NT2/D1 (cell line): ENCODE results near the gene NPC2.

Experiments
- DNase-seq: peaks from one replicate; pipeline ENCODE4 v3.0.0-alpha.2; 2011; ENCODE audit warnings: low read depth, low spot score
- H3K27me3 ChIP-seq: 2 replicates; pipeline ENCODE4 v1.6.0; 2011; ENCODE audit warnings: mild to moderate bottlenecking; ENCODE audit not compliant: insufficient read length, insufficient read depth
- H3K36me3 ChIP-seq: 2 replicates; pipeline ENCODE4 v1.6.1; 2011; ENCODE audit warnings: mild to moderate bottlenecking, low read length, mixed read lengths; ENCODE audit not compliant: insufficient read depth, insufficient read length
- H3K4me1 ChIP-seq: 2 replicates; pipeline ENCODE4 v1.5.1; 2011; ENCODE audit not compliant: insufficient read depth, insufficient read length
- H3K4me3 ChIP-seq: 2 replicates; pipeline ENCODE4 v1.5.1; 2011; ENCODE audit warnings: low read depth; ENCODE audit not compliant: insufficient read length
- H3K9ac ChIP-seq: 2 replicates; pipeline ENCODE4 v1.6.0; 2011; ENCODE audit warnings: low read depth; ENCODE audit not compliant: insufficient read length
- H3K9me3 ChIP-seq: 2 replicates; pipeline ENCODE4 v1.5.1; 2011; ENCODE audit warnings: mild to moderate bottlenecking, low read length; ENCODE audit not compliant: insufficient read depth
- SUZ12 ChIP-seq: IDR thresholded peaks from 2 replicates; pipeline ENCODE4 v1.6.1; 2011; ENCODE audit not compliant: insufficient read length, insufficient read depth; ENCODE audit errors: extremely low read depth
- YY1 ChIP-seq: IDR thresholded peaks from 2 replicates; pipeline ENCODE4 v1.6.1; 2011; ENCODE audit not compliant: insufficient read length, insufficient read depth
- ZNF274 ChIP-seq: IDR thresholded peaks from 2 replicates; pipeline ENCODE4 v1.6.1; 2011; ENCODE audit warnings: mild to moderate bottlenecking, low read depth, low read length

Gene NPC2

DNA sequence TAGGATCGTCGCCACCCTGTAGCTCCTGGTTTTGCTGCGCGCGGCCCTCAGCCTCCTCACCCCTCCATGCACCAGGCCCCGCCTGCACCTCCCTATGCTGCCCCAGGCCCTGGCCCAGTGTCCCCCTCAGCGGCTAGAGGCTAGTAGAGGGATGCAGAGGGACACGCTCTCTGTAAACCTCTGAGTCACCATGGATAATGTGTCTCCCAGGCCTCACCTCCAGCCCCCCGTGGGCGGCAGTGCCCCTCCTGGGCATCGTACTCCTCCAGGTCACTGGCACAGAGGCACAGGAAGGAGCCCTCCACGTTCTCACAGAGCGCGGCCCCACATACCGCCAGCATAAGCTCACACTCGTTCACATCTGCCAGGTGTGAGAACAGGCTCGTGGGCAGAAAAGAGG is 12.7 kb upstream of the NPC2 start:
- no peaks in the 10 kb centered on the region for H3K9me3 ChIP-seq
- H3K36me3 ChIP-seq: peaks cover 7% of the 10 kb centered on the region
- no peaks in the 10 kb centered on the region for H3K27me3 ChIP-seq
- TF ChIP-seq YY1: no peak
- no peak for TF ChIP-seq SUZ12
- TF ChIP-seq ZNF274: no peak
- no peak overlapping the region for H3K9ac ChIP-seq
- peaks cover 22% of the 10 kb centered on the region for H3K4me1 ChIP-seq
- H3K4me3 ChIP-seq: no peak overlapping the region
- DNase-seq: no peak

DNA sequence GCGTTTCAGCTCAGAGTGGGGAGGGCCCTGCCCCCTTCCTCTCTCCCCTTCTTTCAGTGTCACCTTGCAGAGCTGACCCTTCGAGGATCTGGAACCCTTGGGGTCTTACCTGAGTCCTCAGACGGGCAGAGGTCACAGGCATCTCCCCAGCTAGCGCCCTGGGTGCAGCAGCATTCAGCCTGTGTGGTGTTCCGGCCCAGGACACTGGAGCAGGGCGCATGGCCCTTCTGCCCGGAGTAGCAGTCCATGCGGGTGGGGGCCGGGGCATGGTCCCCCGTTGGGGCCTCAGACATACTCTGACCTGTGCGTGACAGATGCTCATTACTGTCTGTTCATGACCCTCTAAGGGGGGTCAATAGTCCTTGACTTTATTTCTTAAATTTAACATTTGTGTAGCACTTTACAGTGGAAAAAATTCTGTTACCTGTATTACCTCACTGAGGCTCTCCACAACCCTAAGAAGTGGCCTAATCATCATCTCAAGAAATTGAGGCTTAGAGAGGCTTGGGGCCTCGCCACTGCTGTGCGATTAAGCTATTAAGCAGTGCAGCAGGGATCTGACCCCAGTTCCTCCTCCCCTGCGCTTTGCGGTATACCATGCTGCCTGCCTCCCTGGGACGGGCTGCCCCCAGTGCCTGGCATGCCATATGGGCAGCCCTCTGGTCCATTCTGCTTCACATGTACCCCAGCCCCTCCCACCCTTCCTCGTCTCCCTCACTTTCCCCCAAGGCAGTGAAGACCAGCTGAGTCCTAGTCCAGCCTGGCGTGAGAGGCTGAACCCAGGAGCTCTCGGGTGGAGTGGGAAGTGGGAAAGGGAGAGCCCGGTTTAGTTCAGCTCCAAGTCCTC is 12.0 kb upstream of the NPC2 start:
- no peak overlapping the region for H3K9ac ChIP-seq
- H3K36me3 ChIP-seq: peaks cover 14% of the 10 kb centered on the region
- no peaks in the 10 kb centered on the region for H3K9me3 ChIP-seq
- TF ChIP-seq YY1 (no peak), ZNF274 (no peak), SUZ12 (no peak)
- no peak overlapping the region for H3K4me3 ChIP-seq
- DNase-seq: no peak
- no peaks in the 10 kb centered on the region for H3K27me3 ChIP-seq
- peaks cover 28% of the 10 kb centered on the region for H3K4me1 ChIP-seq

DNA sequence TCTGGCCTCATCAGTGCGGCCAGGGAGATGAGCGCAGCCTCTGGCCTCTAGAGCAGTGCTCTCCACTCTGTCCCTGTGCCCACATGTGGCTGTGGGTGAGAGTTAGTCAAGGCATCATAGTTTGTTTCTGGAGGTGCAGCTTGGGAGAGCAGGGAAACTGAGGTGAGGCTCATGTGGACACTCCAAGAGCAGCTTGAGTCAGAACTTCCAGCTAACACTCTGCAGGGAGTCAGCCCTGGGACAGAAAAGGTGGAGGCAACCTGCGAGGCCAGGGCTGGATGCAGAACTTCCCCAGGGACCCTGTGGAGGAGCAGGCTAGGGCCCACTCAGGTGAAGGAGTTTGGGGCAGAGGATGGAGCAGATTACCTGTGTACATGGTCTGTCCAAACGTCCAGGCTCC is 11.3 kb upstream of the NPC2 start:
- Histone ChIP-seq H3K27me3 (no peaks in the 10 kb centered on the region), H3K36me3 (peaks cover 18% of the 10 kb centered on the region), H3K4me1 (peaks cover 23% of the 10 kb centered on the region), H3K9me3 (no peaks in the 10 kb centered on the region), H3K4me3 (no peak overlapping the region), H3K9ac (no peak overlapping the region)
- no peak for DNase-seq
- no peak for TF ChIP-seq YY1
- TF ChIP-seq SUZ12: no peak
- no peak for TF ChIP-seq ZNF274

DNA sequence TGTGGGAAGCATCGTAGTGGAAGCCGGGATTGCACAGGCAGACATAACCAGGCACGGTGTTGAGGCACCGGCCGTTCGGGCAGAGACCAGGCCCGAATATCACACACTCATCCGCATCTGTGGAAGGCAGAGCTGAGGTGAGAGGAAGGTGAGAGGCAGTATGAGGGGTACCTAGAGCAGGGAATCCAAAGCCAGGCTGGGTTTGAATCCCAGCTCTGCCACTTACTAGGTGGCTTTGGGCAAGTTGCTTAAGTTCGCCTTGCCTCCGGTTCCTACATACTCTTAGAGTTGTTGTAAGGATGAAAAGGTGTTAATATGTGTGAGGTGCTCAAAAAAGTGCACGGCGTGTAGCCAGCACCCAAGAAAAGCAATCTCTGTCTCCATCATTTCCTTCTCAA is 10.8 kb upstream of the NPC2 start:
- no peak overlapping the region for H3K4me3 ChIP-seq

DNA sequence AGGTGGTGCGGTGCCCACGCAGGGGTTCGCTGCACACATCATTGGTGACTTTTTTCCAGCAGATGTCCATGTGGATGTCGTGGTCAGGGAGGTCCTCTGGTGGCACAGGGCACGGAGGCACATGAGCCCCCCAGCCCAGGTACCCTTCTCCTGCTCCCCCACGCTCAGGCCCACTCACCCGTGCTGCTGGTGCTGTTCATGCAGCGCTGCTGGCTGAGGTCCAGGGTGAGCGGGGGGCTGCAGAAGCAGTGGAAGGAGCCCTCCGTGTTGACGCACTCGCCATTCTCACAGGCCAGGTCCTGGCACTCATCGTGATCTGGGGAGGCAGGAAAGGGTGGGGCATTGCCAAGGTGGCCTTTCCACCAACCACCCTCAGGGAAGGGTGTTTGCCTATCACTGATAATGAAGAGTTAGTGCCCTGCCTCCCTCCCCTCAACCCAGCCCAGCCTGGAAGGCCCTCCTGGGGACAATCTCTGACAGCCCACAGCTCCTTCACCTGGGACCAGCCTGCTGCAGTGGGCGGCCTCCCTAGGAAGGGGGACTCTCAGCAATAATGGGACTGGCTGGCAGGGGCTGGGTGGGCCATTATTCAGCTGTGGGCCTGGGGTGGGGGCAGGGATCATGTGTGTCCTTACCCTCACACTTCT is 10.3 kb upstream of the NPC2 start:
- no peaks in the 10 kb centered on the region for H3K9me3 ChIP-seq
- TF ChIP-seq SUZ12 (no peak), YY1 (no peak), ZNF274 (no peak)
- DNase-seq: no peak
- no peaks in the 10 kb centered on the region for H3K27me3 ChIP-seq
- H3K36me3 ChIP-seq: peaks cover 18% of the 10 kb centered on the region
- H3K4me3 ChIP-seq: no peak overlapping the region
- peaks cover 20% of the 10 kb centered on the region for H3K4me1 ChIP-seq
- H3K9ac ChIP-seq: peak overlapping the region; percentile 29

More for the DNA sequence above, 10.8 kb upstream of the NPC2 start:
- no peak for DNase-seq
- Histone ChIP-seq H3K36me3 (peaks cover 18% of the 10 kb centered on the region), H3K4me1 (peaks cover 23% of the 10 kb centered on the region), H3K27me3 (no peaks in the 10 kb centered on the region), H3K9ac (no peak overlapping the region), H3K9me3 (no peaks in the 10 kb centered on the region)
- no peak for TF ChIP-seq YY1

DNA sequence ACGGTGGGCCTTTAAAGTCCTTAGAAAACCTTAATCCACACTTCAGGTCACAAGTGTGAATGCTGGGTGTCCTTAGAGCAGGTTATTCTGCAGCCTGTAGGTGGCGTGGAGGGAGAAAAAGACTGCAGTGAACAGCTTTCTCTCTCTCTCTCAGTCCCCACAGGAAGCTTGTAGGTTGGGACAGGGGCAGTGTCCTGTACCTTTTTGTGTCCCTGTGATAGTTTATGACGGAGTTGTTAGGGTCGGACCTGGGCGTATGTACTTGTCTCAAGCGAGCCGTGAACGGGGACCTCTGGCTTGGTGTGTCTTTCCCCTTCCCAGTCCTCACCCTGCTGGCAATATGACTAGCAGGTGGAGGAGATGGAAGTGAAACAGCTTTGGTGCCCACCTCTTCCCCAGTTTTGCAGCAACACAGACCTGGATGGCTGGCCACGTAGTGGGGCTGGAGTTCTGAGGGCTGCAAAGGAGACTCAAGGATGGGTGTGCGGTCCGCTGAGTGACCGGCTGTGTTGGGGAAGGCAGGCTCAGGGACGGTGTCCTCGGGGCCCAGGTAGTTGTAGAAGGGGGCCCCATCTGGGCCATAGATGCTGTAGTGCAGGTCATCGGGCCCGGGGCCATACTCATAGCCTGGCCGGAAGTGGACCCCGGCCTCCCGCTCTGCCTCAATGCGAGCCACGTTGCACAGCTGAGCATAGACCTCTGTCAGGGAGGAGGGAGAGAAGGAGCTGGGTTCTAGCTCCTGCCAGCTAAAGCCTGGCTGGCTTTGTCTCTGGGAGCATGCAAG is 9.3 kb upstream of the NPC2 start:
- Histone ChIP-seq H3K36me3 (peaks cover 23% of the 10 kb centered on the region), H3K27me3 (no peaks in the 10 kb centered on the region), H3K4me1 (peaks cover 20% of the 10 kb centered on the region), H3K4me3 (no peak overlapping the region), H3K9me3 (no peaks in the 10 kb centered on the region), H3K9ac (no peak overlapping the region)
- TF ChIP-seq ZNF274 (no peak), SUZ12 (no peak), YY1 (no peak)
- peak; percentile 33 for DNase-seq

GRCh38 chr14:74501691-74502090 is 8.6 kb upstream of the NPC2 start:
- Histone ChIP-seq H3K27me3 (no peaks in the 10 kb centered on the region), H3K4me1 (peaks cover 20% of the 10 kb centered on the region), H3K9me3 (no peaks in the 10 kb centered on the region), H3K9ac (peak overlapping the region; percentile 25), H3K36me3 (peaks cover 25% of the 10 kb centered on the region), H3K4me3 (no peak overlapping the region)
- DNase-seq: no peak
- TF ChIP-seq SUZ12 (no peak), YY1 (no peak), ZNF274 (no peak)
